OCI-M2 (cell line): Measurements from ENCODE around the gene NEU4.
"Not testable (repeated sequence)": the region's sequence is repeated elsewhere in the genome, so short reads cannot be mapped to it uniquely, and the experiment has no call there.

Experiments
- DNase-seq: peaks from one replicate; lab custom pipeline; 2025; ENCODE audit not compliant: unreplicated experiment; lab: John Stamatoyannopoulos, UW

NEU4 gene

GRCh38 chr2:241808721-241809382, at the start of gene NEU4:
Gene NEU4, plus strand, starts transcription at chr2:241809193. Its CDS starts 5,292 bp downstream, at chr2:241814485.
- DNase-seq: no peak

GRCh38 chr2:241759893-241760292, 49.1 kb upstream of the NEU4 start:
- DNase-seq: not testable (repeated sequence)

DNA sequence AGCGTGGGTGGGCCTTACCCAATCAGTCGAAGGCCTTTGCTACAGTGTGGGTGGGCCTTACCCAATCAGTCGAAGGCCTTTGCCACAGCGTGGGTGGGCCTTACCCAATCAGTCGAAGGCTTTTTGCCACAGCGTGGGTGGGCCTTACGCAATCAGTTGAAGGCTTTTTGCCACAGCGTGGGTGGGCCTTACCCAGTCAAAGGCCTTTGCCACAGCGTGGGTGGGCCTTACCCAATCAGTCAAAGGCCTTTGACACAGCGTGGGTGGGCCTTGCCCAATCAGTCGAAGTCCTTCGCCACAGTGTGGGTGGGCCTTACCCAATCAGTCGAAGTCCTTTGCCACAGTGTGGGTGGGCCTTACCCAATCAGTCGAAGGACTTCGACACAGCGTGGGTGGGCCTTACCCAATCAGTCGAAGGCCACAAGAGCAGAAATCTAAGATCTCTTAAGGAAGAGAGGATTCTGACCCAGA, 48.7 kb upstream of the NEU4 start:
- no peak for DNase-seq

GRCh38 chr2:241762321-241762932, 46.6 kb upstream of the NEU4 start:
- DNase-seq: no peak

GRCh38 chr2:241762933-241763369, 46.0 kb upstream of the NEU4 start:
- DNase-seq: no peak

DNA sequence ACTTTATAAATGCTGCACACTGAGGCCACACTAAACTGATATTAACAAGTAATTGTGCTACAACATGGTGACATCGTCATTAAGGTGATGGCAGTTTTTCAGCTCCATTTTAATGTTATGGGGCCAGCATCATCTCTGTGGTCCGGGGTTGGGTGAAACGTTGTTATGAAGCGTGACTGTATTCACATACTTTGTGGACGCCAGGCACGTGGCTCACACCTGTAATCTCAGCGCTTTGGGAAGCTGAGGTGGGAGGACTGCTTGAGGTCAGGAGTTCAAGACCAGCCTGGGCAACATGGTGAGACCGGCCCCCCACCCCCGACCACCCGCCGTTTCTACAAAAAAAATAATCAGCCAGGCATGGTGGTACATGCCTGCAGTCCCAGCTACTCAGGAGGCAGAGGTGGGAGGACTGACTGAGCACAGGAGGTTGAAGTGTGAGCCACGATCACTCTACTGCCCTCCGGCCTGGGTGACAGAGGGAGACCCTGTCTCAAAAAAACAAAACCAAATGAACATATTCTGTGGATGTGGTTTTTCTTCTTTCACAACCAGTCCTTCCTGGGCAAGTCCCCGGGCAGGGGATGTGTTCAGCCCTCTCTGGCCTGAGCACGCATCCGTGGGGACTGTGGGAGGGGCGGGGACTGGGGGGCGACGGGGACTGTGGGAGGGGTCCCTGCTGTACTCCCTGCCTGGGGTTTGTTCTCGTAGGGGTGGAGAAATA, 45.3 kb upstream of the NEU4 start:
- DNase-seq: no peak

DNA sequence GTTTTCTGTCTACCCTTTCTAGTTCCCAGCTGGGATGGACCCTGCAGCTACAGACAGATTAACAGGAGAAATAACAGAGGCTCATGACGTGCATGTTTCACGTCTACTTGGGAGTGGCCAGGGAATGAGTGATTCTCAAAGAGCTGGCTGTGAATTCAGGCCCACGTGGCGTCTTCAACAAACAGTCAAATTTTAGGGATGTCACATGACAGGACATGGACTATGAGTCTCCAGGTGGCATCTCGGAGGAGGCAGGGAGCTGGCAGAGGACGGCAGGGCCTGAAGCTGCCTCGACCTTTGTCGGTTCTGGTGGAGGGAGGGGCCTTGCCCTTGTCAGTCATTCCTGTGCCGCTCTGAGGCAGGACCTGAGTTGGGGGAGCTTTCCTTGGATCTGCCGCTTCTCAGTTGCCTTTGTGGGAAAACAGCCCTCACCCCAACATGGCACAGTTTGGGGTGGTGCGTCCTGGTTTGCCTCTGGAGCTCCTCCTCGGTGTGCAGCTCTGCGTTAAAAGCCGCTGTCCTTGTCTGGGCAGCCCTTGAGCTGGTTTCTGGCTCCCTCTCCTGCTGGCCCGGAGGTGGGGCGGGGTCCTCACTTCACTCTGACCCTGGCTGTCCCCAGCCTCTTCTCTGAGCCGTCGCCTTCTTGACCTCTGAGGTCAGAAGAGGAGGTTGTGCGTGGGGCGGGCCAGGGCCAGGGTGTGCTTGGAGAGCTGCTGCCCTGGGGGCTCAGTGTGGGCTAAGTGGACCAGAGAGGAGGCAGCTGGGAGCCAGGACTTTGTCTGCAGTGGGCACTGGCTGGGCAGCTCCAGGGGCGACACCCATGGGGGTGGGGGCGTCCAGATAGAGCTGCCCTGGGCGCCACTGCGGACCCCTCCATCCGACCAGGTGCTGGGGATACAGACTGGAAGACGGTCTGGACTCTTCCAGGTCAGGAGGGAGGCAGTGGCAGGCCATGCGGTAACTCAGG, 44.4 kb upstream of the NEU4 start:
- DNase-seq: no peak

- no peak for DNase-seq
Measured at GRCh38 chr2:241767464-241768250, 41.3 kb upstream of the NEU4 start.

DNA sequence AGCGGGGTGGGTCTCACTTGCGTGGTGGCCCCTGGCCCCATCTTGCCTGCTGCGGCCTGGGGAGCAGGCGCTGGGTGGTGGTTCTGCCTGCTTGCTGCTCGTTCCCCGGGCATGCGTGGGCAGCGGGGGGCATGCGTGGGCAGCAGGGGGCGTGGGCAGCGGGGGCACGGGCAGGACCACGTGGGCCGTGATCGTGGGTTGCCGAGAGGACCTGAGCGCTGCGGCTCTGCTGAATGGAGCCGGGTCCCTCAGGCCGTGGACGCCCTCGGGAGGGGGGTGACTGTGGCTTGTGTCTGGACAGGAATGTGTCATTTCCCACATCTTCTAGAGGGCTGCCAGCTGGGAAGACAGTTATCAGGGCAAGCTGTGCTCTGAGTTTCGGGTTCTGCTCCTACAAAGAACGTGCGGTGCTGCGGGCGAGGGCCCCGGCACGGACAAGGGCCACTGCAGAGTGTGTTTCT, 40.7 kb upstream of the NEU4 start:
- no peak for DNase-seq

GRCh38 chr2:241768850-241769249, 40.1 kb upstream of the NEU4 start:
- DNase-seq: no peak

- no peak for DNase-seq
Measured at GRCh38 chr2:241769819-241770184, 39.2 kb upstream of the NEU4 start.

DNA sequence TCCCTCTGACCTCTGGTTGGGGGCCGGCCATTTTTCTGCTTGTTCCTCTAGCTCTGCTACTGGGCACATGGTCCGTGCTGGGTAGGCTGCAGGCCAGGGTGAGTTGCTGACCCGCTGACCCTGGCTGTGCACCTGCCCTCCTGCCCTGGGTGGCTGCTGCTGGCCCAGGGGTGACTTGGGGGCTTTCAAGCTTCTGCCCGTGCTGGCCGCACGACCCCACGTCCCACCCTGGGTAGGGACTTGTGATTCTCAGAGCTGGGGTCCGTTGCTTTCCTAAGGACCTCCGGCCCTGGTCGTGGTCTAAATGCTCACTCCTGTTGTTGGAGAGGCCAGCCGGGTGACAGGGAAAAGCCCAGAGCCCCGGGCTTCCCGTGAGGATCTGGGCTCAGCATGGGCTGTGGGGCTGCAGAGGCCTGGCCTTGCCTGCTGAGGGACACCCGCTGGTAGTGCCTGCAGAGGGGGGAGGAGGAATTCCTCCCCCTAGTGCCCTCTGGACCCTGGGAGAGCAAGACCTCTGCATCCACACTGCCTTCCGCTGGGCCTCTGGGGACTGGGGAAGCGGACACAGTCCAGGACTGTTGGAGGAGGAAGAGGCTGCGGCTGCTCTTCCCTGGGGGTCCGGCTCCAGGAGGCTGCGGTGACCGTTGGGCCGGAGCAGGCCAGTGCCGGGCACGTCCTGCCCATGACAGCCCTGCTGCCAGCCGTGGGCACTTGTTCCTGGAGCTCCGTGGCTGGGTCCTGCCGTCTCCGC, 38.6 kb upstream of the NEU4 start:
- DNase-seq: no peak

GRCh38 chr2:241770936-241771285, 38.1 kb upstream of the NEU4 start:
- DNase-seq: no peak

DNA sequence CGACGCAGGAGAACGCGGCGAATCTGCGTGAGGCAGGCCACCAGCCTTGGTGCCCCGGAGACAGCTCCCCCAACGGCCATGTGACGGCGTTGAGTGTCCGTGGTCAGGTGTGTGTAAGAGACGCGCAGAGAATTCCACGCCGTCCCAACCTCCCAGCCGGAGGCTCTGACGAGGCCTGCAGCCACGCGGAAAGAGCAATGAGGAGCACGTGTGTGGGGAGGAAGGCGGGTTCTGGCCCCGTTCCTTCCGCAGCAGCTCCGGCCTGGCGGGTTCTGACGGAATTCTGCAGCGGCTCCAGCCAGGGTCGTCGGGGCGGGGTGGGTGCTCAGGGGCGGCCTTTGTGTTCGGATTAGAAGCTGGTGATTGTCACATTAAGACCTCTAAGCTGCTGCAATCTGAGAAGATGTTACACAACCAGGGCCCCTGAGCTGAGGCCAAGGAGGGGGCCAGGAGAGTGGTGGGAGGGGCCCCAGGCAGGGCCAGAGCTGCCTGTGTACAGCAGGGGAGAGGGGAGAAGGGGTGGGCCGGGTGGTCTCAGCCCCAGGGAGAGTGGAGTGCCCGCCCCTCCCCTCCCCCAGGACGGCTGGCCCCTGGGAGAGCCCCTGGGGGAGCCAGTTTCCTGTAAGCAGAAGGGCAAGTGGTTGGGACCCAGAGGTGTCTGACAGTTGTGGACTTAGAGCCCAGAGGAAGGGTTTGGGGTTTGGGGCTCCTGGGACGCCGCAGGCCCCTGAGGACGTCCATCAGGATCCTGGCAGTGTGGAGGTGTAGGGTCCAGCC, 37.5 kb upstream of the NEU4 start:
- no peak for DNase-seq

- DNase-seq: no peak
Measured at GRCh38 chr2:241772063-241772499, 36.9 kb upstream of the NEU4 start.

DNA sequence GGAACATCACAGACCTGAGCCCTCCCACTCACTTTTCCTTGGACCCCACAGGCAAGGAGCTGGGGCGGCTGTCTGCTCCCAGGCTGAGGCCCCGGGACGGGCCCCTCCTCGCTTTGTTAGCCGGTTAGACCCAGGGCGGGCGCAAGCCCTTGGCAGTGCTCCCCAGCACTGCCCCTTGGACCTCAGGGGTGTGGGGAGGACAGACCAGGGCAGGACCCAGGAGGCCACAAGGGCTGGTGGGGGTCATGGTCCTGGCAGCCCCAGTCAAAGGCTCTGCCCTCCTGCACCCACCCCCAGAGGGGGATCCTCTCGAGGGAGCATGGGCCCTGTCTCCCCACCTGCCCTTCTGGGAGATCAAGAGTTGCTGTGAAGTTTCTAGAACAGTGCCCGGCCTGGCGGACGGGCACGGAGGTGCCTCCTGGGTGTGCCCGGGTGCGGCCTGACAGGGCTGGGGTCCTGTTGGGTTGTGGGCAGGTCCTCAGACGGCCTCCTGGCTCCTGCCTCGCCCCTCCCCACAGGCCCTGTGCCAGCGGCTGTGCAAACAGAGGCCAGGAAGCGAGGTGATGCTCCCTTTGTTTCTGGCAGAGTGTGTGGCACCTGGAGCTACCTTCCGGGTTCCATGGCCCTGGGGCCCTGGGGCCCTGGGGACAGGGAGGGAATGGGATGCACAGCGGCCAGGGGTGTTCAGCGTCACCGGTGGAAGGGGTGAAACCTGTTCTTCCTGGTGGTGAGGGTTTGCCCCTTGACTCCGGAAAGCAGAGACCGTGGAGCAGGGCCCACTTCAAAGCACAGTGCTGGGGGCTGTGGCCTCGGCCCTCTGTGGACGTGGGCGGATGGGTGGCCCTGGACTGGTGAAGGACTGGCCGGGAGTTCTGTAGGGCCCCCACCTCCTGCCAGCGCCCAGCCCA, 35.2 kb upstream of the NEU4 start:
- no peak for DNase-seq

DNA sequence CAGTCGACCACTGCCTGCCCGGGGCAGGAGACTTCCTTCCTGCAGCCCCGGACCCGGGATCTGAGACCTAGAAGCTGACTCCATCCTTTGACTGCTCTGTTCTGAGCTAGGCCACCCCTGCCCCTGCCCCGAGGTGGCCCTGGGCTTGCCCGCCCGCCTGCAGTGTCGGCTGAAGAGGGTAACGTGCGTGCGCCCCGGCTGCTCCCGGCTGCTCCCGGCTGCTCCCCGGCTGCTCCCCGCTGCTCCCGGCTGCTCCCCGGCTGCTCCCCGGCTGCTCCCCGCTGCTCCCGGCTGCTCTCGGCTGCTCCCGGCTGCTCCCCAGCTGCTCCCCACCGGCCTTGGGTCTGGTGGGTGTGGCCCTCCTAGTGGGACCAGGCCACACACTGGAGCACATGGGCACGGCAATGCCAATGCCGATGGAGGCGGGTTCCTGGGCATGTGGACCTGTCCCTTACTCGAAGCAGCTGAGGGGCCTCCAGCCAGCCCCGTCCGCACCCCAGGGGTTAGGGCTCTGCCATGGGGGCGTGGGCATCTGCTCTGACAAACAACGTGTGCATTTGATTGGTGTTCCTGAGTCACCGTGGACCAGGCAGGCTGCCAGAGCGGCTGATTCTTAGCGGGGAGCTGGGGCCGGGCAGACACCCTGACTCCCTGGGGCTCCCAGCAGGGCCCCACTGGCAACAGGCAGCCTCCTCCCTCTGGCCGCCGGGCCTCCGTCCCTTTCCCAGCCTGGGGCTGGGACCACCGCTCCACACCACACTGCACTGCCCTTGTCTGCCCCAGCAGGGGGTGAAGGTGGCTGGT, 34.4 kb upstream of the NEU4 start:
- no peak for DNase-seq
